ENCODE results near the gene GMIP.

GMIP gene

GRCh38 chr19:19636573-19637185 is 6.8 kb downstream of the GMIP start:
- in situ Hi-C loops (cut with MboI; ENCODE audit: low sequenced_read_pairs) = no loop called here

GRCh38 chr19:19635313-19635702 is 8.1 kb downstream of the GMIP start:
- in situ Hi-C loops (cut with MboI; ENCODE audit: low sequenced_read_pairs) = no loop called here

GRCh38 chr19:19634516-19635312 is 8.7 kb downstream of the GMIP start:
- in situ Hi-C loops (cut with MboI; ENCODE audit: low sequenced_read_pairs) = no loop called here

GRCh38 chr19:19633711-19634515 is 9.5 kb downstream of the GMIP start:
- in situ Hi-C loops (cut with MboI; ENCODE audit: low sequenced_read_pairs) = no loop called here

GRCh38 chr19:19632661-19633060 is 10.8 kb downstream of the GMIP start:
- in situ Hi-C loops (cut with MboI; ENCODE audit: low sequenced_read_pairs) = no loop called here

- in situ Hi-C loops (cut with MboI; ENCODE audit: low sequenced_read_pairs) = no loop called here
Measured at GRCh38 chr19:19631346-19631745, 12.1 kb downstream of the GMIP start.

GRCh38 chr19:19630426-19630825 is 13.0 kb downstream of the GMIP start:
- in situ Hi-C loops (cut with MboI; ENCODE audit: low sequenced_read_pairs) = no loop called here

- in situ Hi-C loops (cut with MboI; ENCODE audit: low sequenced_read_pairs) = no loop called here
Measured at GRCh38 chr19:19630062-19630414, 13.4 kb downstream of the GMIP start.

- in situ Hi-C loops (cut with MboI; ENCODE audit: low sequenced_read_pairs) = no loop called here
Measured at GRCh38 chr19:19628501-19629134, 14.8 kb downstream of the GMIP start.

- in situ Hi-C loops (cut with MboI; ENCODE audit: low sequenced_read_pairs) = no loop called here
Measured at GRCh38 chr19:19627621-19628500, 15.6 kb downstream of the GMIP start, which contains the start of gene LPAR2. Gene LPAR2, minus strand, starts transcription at chr19:19628220. Its CDS starts 945 bp downstream, at chr19:19627275.

- in situ Hi-C loops (cut with MboI; ENCODE audit: low sequenced_read_pairs) = no loop called here
Measured at GRCh38 chr19:19626516-19627472, 16.7 kb downstream of the GMIP start.

GRCh38 chr19:19624032-19624570 is 19.4 kb downstream of the GMIP start:
- in situ Hi-C loops (cut with MboI; ENCODE audit: low sequenced_read_pairs) = no loop called here

GRCh38 chr19:19623383-19623782 is 20.1 kb downstream of the GMIP start:
- in situ Hi-C loops (cut with MboI; ENCODE audit: low sequenced_read_pairs) = no loop called here

- in situ Hi-C loops (cut with MboI; ENCODE audit: low sequenced_read_pairs) = no loop called here
Measured at GRCh38 chr19:19619849-19620210, 23.6 kb downstream of the GMIP start.

GRCh38 chr19:19619181-19619848 is 24.1 kb downstream of the GMIP start:
- in situ Hi-C loops (cut with MboI; ENCODE audit: low sequenced_read_pairs) = no loop called here

GRCh38 chr19:19618219-19619051 is 25.0 kb downstream of the GMIP start, which contains the start of gene PBX4:
Gene PBX4, minus strand, starts transcription at chr19:19618687. Its CDS starts 58 bp downstream, at chr19:19618629.
- in situ Hi-C loops (cut with MboI; ENCODE audit: low sequenced_read_pairs) = no loop called here

- in situ Hi-C loops (cut with MboI; ENCODE audit: low sequenced_read_pairs) = no loop called here
Measured at GRCh38 chr19:19615086-19615485, 28.4 kb downstream of the GMIP start.

Measured in hTERT RPE-1 (cell line).